Tibial nerve (tissue), 4 donors: ENCODE data around the gene NUAK1. TPM values are rescaled to one million over a fixed set of nuclear protein-coding genes. Genes with fewer than 3 reads are reported as not detected.
"Not testable (repeated sequence)": the region's sequence is repeated elsewhere in the genome, so short reads cannot be mapped to it uniquely, and the experiment has no call there.

Experiments
- DNase-seq, 2 donors: peaks; one replicate each; pipeline ENCODE4 v3.0.0-alpha.2; 2019; ENCODE audit warnings: low spot score in 2 of 2
- H3K27ac ChIP-seq, 4 donors: fragments of 200-600 bp; sonication (generic) in 3 of 4; one replicate each; pipeline ENCODE4 v1.5.1; 2017 to 2019; ENCODE audit warnings: mild to moderate bottlenecking in 1 of 4
- H3K27me3 ChIP-seq, 2 donors: fragments of 200-600 bp; sonication (generic) in 1 of 2; one replicate each; pipeline versions ENCODE4 v1.5.1 to v1.6.0; 2017 to 2019
- H3K36me3 ChIP-seq, 3 donors: fragments of 200-600 bp; sonication (generic); one replicate each; pipeline ENCODE4 v1.5.1; 2018 to 2019
- H3K4me1 ChIP-seq, 4 donors: fragments of 200-600 bp; sonication (generic) in 3 of 4; one replicate each; pipeline ENCODE4 v1.5.1; 2017 to 2019
- H3K4me3 ChIP-seq, 4 donors: fragments of 200-600 bp; sonication (generic) in 3 of 4; one replicate each; pipeline ENCODE4 v1.5.1; 2017 to 2019; ENCODE audit warnings: mild to moderate bottlenecking in 1 of 4, moderate library complexity in 1 of 4
- H3K9me3 ChIP-seq, 4 donors: fragments of 200-600 bp; sonication (generic) in 3 of 4; one replicate each; pipeline ENCODE4 v1.5.1; 2017 to 2019
- EP300 ChIP-seq, 2 donors: sonication (generic); formaldehyde crosslinking; IDR thresholded peaks; one replicate each; pipeline ENCODE4 v1.6.1; 2017; ENCODE audit warnings: antibody characterized with exemption in 2 of 2, mild to moderate bottlenecking in 1 of 2
- POLR2A ChIP-seq, 2 donors: fragments of 450-650 bp; IDR thresholded peaks; one replicate each; pipeline ENCODE4 v1.6.1; 2017; ENCODE audit warnings: antibody characterized with exemption in 2 of 2, mild to moderate bottlenecking in 2 of 2, moderate library complexity in 2 of 2
- WGBS, 2 donors: methylation state at CpG; one replicate each; pipeline ENCODE4 v1.1.5; 2018; 5-methylcytosine and 5-hydroxymethylcytosine counted together
- total RNA-seq, 4 donors: library from RNA; depleted of rRNA; stranded (reverse); fragments of >200 nt; gene quantifications; one replicate each; pipeline ENCODE4 v1.1.0, GENCODE V29; 2016
- TF ChIP-seq, protein P1 (sequence below), 5 experiments: fragments of 200-600 bp in 3 of 5; fragments of 450-650 bp in 2 of 5; sonication (generic) in 3 of 5; IDR thresholded peaks; one replicate each; pipeline ENCODE4 v1.5.1; 2016 to 2019; ENCODE audit warnings: antibody characterized with exemption in 5 of 5, mild to moderate bottlenecking in 3 of 5, moderate library complexity in 2 of 5

Gene NUAK1
- total RNA-seq, 4 donors from 2014 or later = 32.0 to 47.9 (median 33.5) TPM

- DNase-seq = no peak
- H3K4me1 ChIP-seq = no peaks in the 10 kb centered on the region
Observed at GRCh38 chr12:106023039-106023438, 115.7 kb downstream of the NUAK1 start.

GRCh38 chr12:106022568-106023012, 116.2 kb downstream of the NUAK1 start:
- 69 to 71% methylated on average over 5 of the region's 5 CpGs for WGBS, 2 donors
- Histone ChIP-seq H3K4me3 (no peak overlapping the region), H3K9me3 (peaks cover 0 to 12% (median 0%) of the 10 kb centered on the region in 4 donors), H3K27me3 (no peaks in the 10 kb centered on the region), H3K27ac (no peak overlapping the region), H3K4me1 (no peaks in the 10 kb centered on the region), H3K36me3 (no peaks in the 10 kb centered on the region)
- DNase-seq = no peak
- TF ChIP-seq, protein P1, sequence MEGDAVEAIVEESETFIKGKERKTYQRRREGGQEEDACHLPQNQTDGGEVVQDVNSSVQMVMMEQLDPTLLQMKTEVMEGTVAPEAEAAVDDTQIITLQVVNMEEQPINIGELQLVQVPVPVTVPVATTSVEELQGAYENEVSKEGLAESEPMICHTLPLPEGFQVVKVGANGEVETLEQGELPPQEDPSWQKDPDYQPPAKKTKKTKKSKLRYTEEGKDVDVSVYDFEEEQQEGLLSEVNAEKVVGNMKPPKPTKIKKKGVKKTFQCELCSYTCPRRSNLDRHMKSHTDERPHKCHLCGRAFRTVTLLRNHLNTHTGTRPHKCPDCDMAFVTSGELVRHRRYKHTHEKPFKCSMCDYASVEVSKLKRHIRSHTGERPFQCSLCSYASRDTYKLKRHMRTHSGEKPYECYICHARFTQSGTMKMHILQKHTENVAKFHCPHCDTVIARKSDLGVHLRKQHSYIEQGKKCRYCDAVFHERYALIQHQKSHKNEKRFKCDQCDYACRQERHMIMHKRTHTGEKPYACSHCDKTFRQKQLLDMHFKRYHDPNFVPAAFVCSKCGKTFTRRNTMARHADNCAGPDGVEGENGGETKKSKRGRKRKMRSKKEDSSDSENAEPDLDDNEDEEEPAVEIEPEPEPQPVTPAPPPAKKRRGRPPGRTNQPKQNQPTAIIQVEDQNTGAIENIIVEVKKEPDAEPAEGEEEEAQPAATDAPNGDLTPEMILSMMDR (IDR thresholded peaks at IDR 0.05) = no peak
- no peak for TF ChIP-seq POLR2A (IDR thresholded peaks at IDR 0.05)
- no peak for TF ChIP-seq EP300 (IDR thresholded peaks at IDR 0.05)

More at GRCh38 chr12:106023039-106023438, 115.7 kb downstream of the NUAK1 start:
- 78 to 90% methylated on average over 2 of the region's 2 CpGs for WGBS, 2 donors
- H3K27ac ChIP-seq = no peak overlapping the region
- H3K9me3 ChIP-seq = peaks cover 0 to 12% (median 0%) of the 10 kb centered on the region in 4 donors
- no peak overlapping the region for H3K4me3 ChIP-seq
- H3K27me3 ChIP-seq = no peaks in the 10 kb centered on the region
- H3K36me3 ChIP-seq = no peaks in the 10 kb centered on the region
- TF ChIP-seq EP300 (IDR thresholded peaks at IDR 0.05) (no peak), POLR2A (IDR thresholded peaks at IDR 0.05) (no peak)
- TF ChIP-seq, protein P1 (IDR thresholded peaks at IDR 0.05) = no peak

DNA sequence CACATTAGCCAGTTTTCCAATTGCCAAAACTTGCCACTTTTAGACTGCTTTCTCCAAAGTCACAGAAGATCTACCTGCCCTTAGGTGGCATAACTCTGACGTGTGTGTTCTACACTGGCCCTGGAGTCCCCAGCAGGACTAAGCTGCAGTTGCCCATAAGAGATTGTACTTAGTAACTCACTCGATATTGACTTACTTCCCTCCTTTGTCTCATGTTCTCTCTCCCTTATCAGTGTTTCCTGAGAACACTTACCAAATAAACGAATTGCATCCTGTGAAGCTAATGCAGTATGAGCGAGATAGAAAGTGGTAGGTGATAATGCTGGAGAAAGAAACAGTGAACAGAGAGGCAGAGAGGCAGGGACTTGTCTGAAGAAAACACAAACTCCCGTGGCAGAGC, 117.2 kb downstream of the NUAK1 start:
- Histone ChIP-seq H3K4me1 (no peaks in the 10 kb centered on the region), H3K9me3 (peaks cover 0 to 12% (median 0%) of the 10 kb centered on the region in 4 donors), H3K27me3 (no peaks in the 10 kb centered on the region), H3K27ac (no peak overlapping the region), H3K36me3 (no peaks in the 10 kb centered on the region), H3K4me3 (no peak overlapping the region)
- TF ChIP-seq EP300 (IDR thresholded peaks at IDR 0.05) = no peak
- no peak for TF ChIP-seq POLR2A (IDR thresholded peaks at IDR 0.05)
- TF ChIP-seq, protein P1 (IDR thresholded peaks at IDR 0.05) = no peak
- DNase-seq = no peak
- WGBS, 2 donors = 68 to 72% methylated on average over 5 of the region's 5 CpGs

DNA sequence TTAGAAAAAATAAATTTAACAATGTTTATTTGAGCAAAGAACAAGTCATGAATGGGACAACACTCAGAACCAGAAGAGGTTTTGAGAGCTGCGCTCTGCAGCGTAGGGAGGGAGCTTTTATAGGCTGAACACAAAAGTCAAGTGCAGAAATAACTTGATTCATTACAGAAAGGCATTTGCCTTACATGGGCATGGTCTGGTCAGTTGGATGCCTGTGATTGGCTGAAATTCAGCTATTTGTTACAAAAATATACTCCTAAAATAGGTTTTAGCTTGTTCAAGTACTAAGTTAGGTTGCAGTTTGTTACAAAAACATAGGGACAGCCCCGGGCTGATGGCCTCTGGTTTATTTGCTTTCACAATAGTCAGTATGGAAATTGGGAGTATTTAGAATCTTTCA, 118.0 kb downstream of the NUAK1 start:
- Histone ChIP-seq H3K27ac (no peak overlapping the region), H3K27me3 (no peaks in the 10 kb centered on the region), H3K4me1 (no peaks in the 10 kb centered on the region), H3K36me3 (no peaks in the 10 kb centered on the region), H3K4me3 (no peak overlapping the region), H3K9me3 (peaks cover 0 to 12% (median 0%) of the 10 kb centered on the region in 4 donors)
- no peak for DNase-seq
- WGBS, 2 donors = 48 to 49% methylated on average over 3 of the region's 3 CpGs
- TF ChIP-seq POLR2A (IDR thresholded peaks at IDR 0.05) (no peak), EP300 (IDR thresholded peaks at IDR 0.05) (no peak)

GRCh38 chr12:106019144-106019543, 119.6 kb downstream of the NUAK1 start:
- Histone ChIP-seq H3K4me3 (no peak overlapping the region), H3K9me3 (peaks cover 0 to 12% (median 0%) of the 10 kb centered on the region in 4 donors), H3K27ac (no peak overlapping the region), H3K4me1 (no peaks in the 10 kb centered on the region), H3K27me3 (no peaks in the 10 kb centered on the region), H3K36me3 (no peaks in the 10 kb centered on the region)
- no peak for DNase-seq
- 89 to 96% methylated on average over 2 of the region's 2 CpGs for WGBS, 2 donors
- TF ChIP-seq POLR2A (IDR thresholded peaks at IDR 0.05) (no peak), EP300 (IDR thresholded peaks at IDR 0.05) (no peak)
- TF ChIP-seq, protein P1 (IDR thresholded peaks at IDR 0.05) = no peak

DNA sequence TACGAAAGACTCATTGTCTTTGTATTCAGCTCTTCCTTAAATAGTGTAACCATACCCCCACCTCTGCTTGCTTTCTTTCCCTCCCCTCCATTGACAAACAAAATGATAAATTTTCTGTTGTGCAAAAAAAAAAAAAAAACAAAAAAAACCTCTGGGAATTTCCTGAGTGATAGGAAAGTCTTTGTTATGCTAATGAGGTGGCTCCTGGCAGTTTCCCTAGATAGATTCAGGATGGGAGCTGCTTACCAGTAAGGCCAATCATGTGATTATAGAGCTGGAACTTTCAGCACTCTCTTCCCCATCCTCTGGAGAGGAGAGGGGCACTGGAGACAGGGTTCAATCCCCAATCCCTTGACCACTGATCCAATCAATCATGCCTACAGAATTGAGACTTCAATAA, 120.5 kb downstream of the NUAK1 start:
- no peak for DNase-seq
- TF ChIP-seq EP300 (IDR thresholded peaks at IDR 0.05) (no peak), POLR2A (IDR thresholded peaks at IDR 0.05) (no peak)
- Histone ChIP-seq H3K9me3 (peaks cover 0 to 12% (median 0%) of the 10 kb centered on the region in 4 donors), H3K36me3 (no peaks in the 10 kb centered on the region), H3K4me1 (no peaks in the 10 kb centered on the region), H3K27ac (no peak overlapping the region), H3K4me3 (no peak overlapping the region), H3K27me3 (no peaks in the 10 kb centered on the region)
- 89 to 100% methylated on average over 1 of the region's 1 CpG for WGBS, 2 donors

DNA sequence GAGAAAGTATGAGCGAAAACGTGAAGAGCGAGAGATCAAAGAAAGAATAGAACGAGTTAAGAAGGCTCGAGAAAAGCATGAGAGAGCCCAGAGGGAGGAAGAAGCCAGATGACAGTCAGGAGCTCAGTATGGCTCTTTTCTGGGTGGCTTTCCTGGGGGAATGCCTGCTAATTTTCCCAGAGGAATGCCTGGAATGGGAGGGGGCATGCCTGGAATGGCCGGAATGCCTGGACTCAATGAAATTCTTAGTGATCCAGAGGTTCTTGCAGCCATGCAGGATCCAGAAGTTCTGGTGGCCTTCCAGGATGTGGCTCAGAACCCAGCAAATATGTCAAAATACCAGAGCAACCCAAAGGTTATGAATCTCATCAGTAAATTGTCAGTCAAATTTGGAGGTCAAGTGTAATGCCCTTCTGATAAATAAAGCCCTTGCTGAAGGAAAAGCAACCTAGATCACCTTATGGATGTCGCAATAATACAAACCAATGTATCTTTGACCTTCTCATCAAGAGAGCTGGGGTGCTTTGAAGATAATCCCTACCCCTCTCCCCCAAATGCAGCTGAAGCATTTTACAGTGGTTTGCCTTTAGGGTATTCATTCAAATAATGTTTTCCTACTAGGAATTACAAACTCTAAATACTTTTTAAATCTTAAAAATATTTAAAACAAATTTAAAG, 122.0 kb downstream of the NUAK1 start:
- not testable (repeated sequence) for H3K36me3 ChIP-seq
- 88 to 90% methylated on average over 7 of the region's 7 CpGs for WGBS, 2 donors

More for the DNA sequence above, 122.0 kb downstream of the NUAK1 start:
- not testable (repeated sequence) for H3K4me1 ChIP-seq, H3K4me3 ChIP-seq, DNase-seq, H3K27ac ChIP-seq, H3K27me3 ChIP-seq
- H3K9me3 ChIP-seq = peaks cover 0 to 12% (median 0%) of the 10 kb centered on the region in 4 donors
